Measurements from ENCODE around the gene GSN. TPM values are rescaled to one million over a fixed set of nuclear protein-coding genes. Genes with fewer than 3 reads are reported as not detected.

The GSN gene
- polyA plus RNA-seq, 2 of the 4 experiments (the other 2 are of a cell fraction) = 33.7 to 77.2 TPM

- TF ChIP-seq MAX (IDR thresholded peaks at IDR 0.05) (no peak), HOXB5 (CRISPR knock-in tag; IDR thresholded peaks at IDR 0.05) (no peak)
Observed at GRCh38 chr9:121318631-121319382, 50.8 kb downstream of the GSN start (continued).

GRCh38 chr9:121319383-121319780 lies 51.4 kb downstream of the GSN start:
- Histone ChIP-seq H3K4me3 (no peak overlapping the region), H3K4me2 (no peak overlapping the region), H3K9me3 (no peaks in the 10 kb centered on the region), H3K4me1 (peaks cover 50% of the 10 kb centered on the region), H3K27ac (peak overlapping the region; percentile 43 to 61; a peak in 4 of 6 replicates)
- no peak for TF ChIP-seq USF2 (IDR thresholded peaks at IDR 0.05)
- no peak for DNase-seq (ENCODE audit: low read depth in 1 of 2, low spot score in 1 of 2)
- POLR2A ChIA-PET = interaction anchor here (1.0 kb wide), 1 partner anchor 24 kb away, joined by 3 read pairs; no protein-coding TSS in a partner anchor
- CTCF ChIA-PET = interaction anchor here (0.6 to 14.9 kb wide), 71 partner anchors 9 to 1043 kb away, joined by 3 to 410 read pairs (median 7); partner anchors contain the start of genes GGTA1, GSN and RAB14
- ATAC-seq = no peak
- no peak for FAIRE-seq
- 84% methylated on average over 5 of the region's 5 CpGs for WGBS (ENCODE audit: missing lambda C conversion rate)

GRCh38 chr9:121321016-121321503 lies 53.1 kb downstream of the GSN start:
- DNase-seq (ENCODE audit: low read depth in 1 of 2, low spot score in 1 of 2) (peak in 1 of 2 experiments; percentile 36), ATAC-seq (no peak), FAIRE-seq (no peak)
- WGBS (ENCODE audit: missing lambda C conversion rate) = 90% methylated on average over 10 of the region's 10 CpGs
- CTCF ChIA-PET = interaction anchor here (0.6 to 14.9 kb wide), 35 partner anchors 7 to 782 kb away, joined by 3 to 410 read pairs (median 19); partner anchors contain the start of genes GSN and RAB14
- TF ChIP-seq SREBF2 (IDR thresholded peaks at IDR 0.05) = no peak
- TF ChIP-seq RNF2 (IDR thresholded peaks at IDR 0.05; ENCODE audit: borderline replicate concordance, low read depth) = no peak
- no peak for TF ChIP-seq HOXB13 (CRISPR knock-in tag; IDR thresholded peaks at IDR 0.05; ENCODE audit: low read depth)
- no peak for TF ChIP-seq HDAC2 (IDR thresholded peaks at IDR 0.05)
- TF ChIP-seq E2F6 (IDR thresholded peaks at IDR 0.05; ENCODE audit: borderline replicate concordance, low read depth) = no peak
- TF ChIP-seq ZNF302 (CRISPR knock-in tag; IDR thresholded peaks at IDR 0.05) = no peak
- no peak for TF ChIP-seq CTCF (IDR thresholded peaks at IDR 0.05)
- TF ChIP-seq BCL3 (IDR thresholded peaks at IDR 0.05) = no peak
- no peak for TF ChIP-seq CEBPB (IDR thresholded peaks at IDR 0.05)
- TF ChIP-seq NR3C1 (IDR thresholded peaks at IDR 0.05) = no peak
- TF ChIP-seq MAFK (IDR thresholded peaks at IDR 0.05; ENCODE audit: partially characterized antibody) = no peak
- Histone ChIP-seq H3K27ac (peak overlapping the region; percentile 81 to 92), H3K4me1 (peaks cover 67% of the 10 kb centered on the region), H3K4me3 (no peak overlapping the region), H3K9me3 (no peaks in the 10 kb centered on the region), H3K4me2 (no peak overlapping the region)
- POLR2A ChIA-PET = interaction anchor here (1.3 kb wide), 1 partner anchor 55 kb away, joined by 3 read pairs; no protein-coding TSS in a partner anchor

All from A549 (cell line).